HepG2 (cell line): ENCODE measurements around the gene MT1M. TPM values are rescaled to one million over a fixed set of nuclear protein-coding genes. Genes with fewer than 3 reads are reported as not detected.

Experiments
- ATAC-seq: fragments of 200-7000 bp; cut with Tn5 transposase; 3 replicates; pipeline ENCODE4 v1.9.1; 2020; ENCODE audit warnings: mild to moderate bottlenecking, moderate library complexity
- BruUV-seq: library from RNA; stranded (reverse); fragments of 400-500 nt; replicated peaks from 2 replicates; lab custom pipeline; 2021; lab: Mats Ljungman, UMichigan
- CTCF ChIA-PET: fragments of 300-600 bp; formaldehyde crosslinking; extraction: SDS; loops from one replicate; lab custom pipeline; 2021; ENCODE audit warnings: low total read pairs, inconsistent platforms, low intra/inter-chr PET ratio; lab: Yijun Ruan, JAX
- POLR2A ChIA-PET: fragments of 350-600 bp; sonication (Branson Sonifier 250); formaldehyde crosslinking; loops from one replicate; lab custom pipeline; 2020; ENCODE audit warnings: antibody characterized with exemption, inconsistent platforms; lab: Yijun Ruan, JAX
- DNase-seq: peaks from one replicate; pipeline ENCODE4 v3.0.0-alpha.2; 2015; ENCODE audit warnings: low spot score
- FAIRE-seq: peaks from 3 replicates; lab custom pipeline; 2011; peaks lifted over from hg19 to GRCh38; lab: Jason Lieb, UNC
- H2AFZ ChIP-seq: one replicate; pipeline ENCODE4 v1.6.1; 2011; ENCODE audit warnings: low read length, inconsistent platforms
- H3K27ac ChIP-seq: fragments of 300-600 bp; 3 replicates; pipeline ENCODE4 v1.8.0; 2011; ENCODE audit warnings: mixed run types, mild to moderate bottlenecking, mixed read lengths, low read length, inconsistent platforms; ENCODE audit not compliant: insufficient read depth; ENCODE audit errors: extremely low read length
- H3K27me3 ChIP-seq, 2 experiments: fragments of 200-600 bp in 1 of 2; 2 replicates in 1 of 2; 3 replicates in 1 of 2; pipeline versions ENCODE4 v1.6.0 to v1.8.0; 2011; ENCODE audit warnings: low read length in 2 of 2, mild to moderate bottlenecking in 2 of 2, moderate library complexity in 2 of 2, inconsistent platforms in 1 of 2; ENCODE audit not compliant: insufficient read depth in 2 of 2, control insufficient read depth in 1 of 2
- H3K36me3 ChIP-seq, 2 experiments: fragments of 200-600 bp in 1 of 2; replicated peaks in 1 of 2; 2 replicates in 1 of 2; 3 replicates in 1 of 2; pipeline versions ENCODE4 v1.5.1 to v1.8.0; 2011; ENCODE audit warnings: low read length in 2 of 2, inconsistent platforms in 1 of 2; ENCODE audit not compliant: insufficient read depth in 2 of 2, control insufficient read depth in 1 of 2
- H3K4me1 ChIP-seq: 2 replicates; pipeline ENCODE4 v1.5.1; 2012; ENCODE audit warnings: low read length, inconsistent platforms; ENCODE audit not compliant: insufficient read depth
- H3K4me2 ChIP-seq: 2 replicates; pipeline ENCODE4 v1.6.0; 2011; ENCODE audit warnings: low read depth, low read length, inconsistent platforms
- H3K4me3 ChIP-seq, 3 experiments: fragments of 200-600 bp in 1 of 3; sonication (generic), shearing (Covaris generic) in 1 of 3; replicated peaks in 1 of 3; 2 replicates each; pipeline ENCODE4 v1.5.1; 2011 to 2016; ENCODE audit warnings: low read length in 3 of 3, inconsistent platforms in 2 of 3, low read depth in 2 of 3, mild to moderate bottlenecking in 2 of 3, control low read depth in 1 of 3, mixed read lengths in 1 of 3; ENCODE audit not compliant: insufficient read depth in 1 of 3
- H3K79me2 ChIP-seq: one replicate; pipeline ENCODE4 v1.6.1; 2011; ENCODE audit warnings: low read length, inconsistent platforms; ENCODE audit not compliant: insufficient read depth
- H3K9ac ChIP-seq: 2 replicates; pipeline ENCODE4 v1.6.0; 2011; ENCODE audit warnings: mild to moderate bottlenecking, low read depth, low read length, inconsistent platforms; ENCODE audit not compliant: insufficient read depth
- H3K9me3 ChIP-seq: 2 replicates; pipeline ENCODE4 v1.5.1; 2012; ENCODE audit warnings: mild to moderate bottlenecking, low read length
- H4K20me1 ChIP-seq: 2 replicates; pipeline ENCODE4 v1.6.0; 2011; ENCODE audit warnings: inconsistent platforms, mild to moderate bottlenecking, low read length, moderate library complexity; ENCODE audit not compliant: insufficient read depth
- AKNA ChIP-seq: sonication (generic); formaldehyde crosslinking; IDR thresholded peaks from 2 replicates; pipeline ENCODE4 v1.4.0; 2020; ENCODE audit warnings: missing genetic modification reagents, borderline replicate concordance
- E2F1 ChIP-seq: sonication (generic); formaldehyde crosslinking; IDR thresholded peaks from 2 replicates; pipeline ENCODE4 v1.5.0; 2020; ENCODE audit warnings: missing genetic modification reagents
- ELK4 ChIP-seq: sonication (generic); formaldehyde crosslinking; IDR thresholded peaks from 2 replicates; pipeline ENCODE4 v1.9.0; 2021; ENCODE audit warnings: missing genetic modification reagents, borderline replicate concordance
- IRX3 ChIP-seq: sonication (generic); formaldehyde crosslinking; IDR thresholded peaks from 2 replicates; pipeline ENCODE4 v1.8.1; 2023; ENCODE audit warnings: mild to moderate bottlenecking, low read depth, missing genetic modification reagents, borderline replicate concordance
- SAP130 ChIP-seq: IDR thresholded peaks from 2 replicates; pipeline ENCODE4 v1.6.1; 2016; ENCODE audit warnings: low read depth
- ZIK1 ChIP-seq: sonication (generic); formaldehyde crosslinking; IDR thresholded peaks from 2 replicates; pipeline ENCODE4 v1.5.0; 2020; ENCODE audit warnings: mild to moderate bottlenecking, low read depth, missing genetic modification reagents, borderline replicate concordance
- ZNF354B ChIP-seq: sonication (generic); formaldehyde crosslinking; IDR thresholded peaks from 2 replicates; pipeline ENCODE4 v1.8.0; 2022; ENCODE audit warnings: mild to moderate bottlenecking, missing genetic modification reagents
- ZNF382 ChIP-seq: sonication (generic); formaldehyde crosslinking; IDR thresholded peaks from 2 replicates; pipeline ENCODE4 v1.5.0; 2020; ENCODE audit warnings: missing genetic modification reagents, mild to moderate bottlenecking, borderline replicate concordance
- ZNF790 ChIP-seq: sonication (generic); formaldehyde crosslinking; IDR thresholded peaks from 2 replicates; pipeline ENCODE4 v1.8.0; 2022; ENCODE audit warnings: missing genetic modification reagents, mild to moderate bottlenecking, borderline replicate concordance
- WGBS: methylation state at CpG from one replicate; pipeline ENCODE4 v1.1.6; 2017; ENCODE audit warnings: low lambda C conversion rate; 5-methylcytosine and 5-hydroxymethylcytosine counted together
- in situ Hi-C: cut with HindIII; loops from 2 replicates; pipeline ENCODE4 v1.10.0; 2017; ENCODE audit warnings: low pct_unique_long_range_greater_than_20kb; ENCODE audit not compliant: extremely low pct_ligation_motif_present
- intact Hi-C: fragments of 100-400 bp; cut with micrococcal nuclease; formaldehyde crosslinking; loops from one replicate; pipeline ENCODE4 v1.10.0; 2022; ENCODE audit not compliant: unreplicated experiment
- polyA plus RNA-seq, 8 experiments: library from polyadenylated mRNA; depleted of rRNA in 3 of 8; stranded (reverse) in 7 of 8; unstranded in 1 of 8; fragments of >200 nt; fragmentation: Illumina TruSeq in 4 of 8; extraction: Trizol in 4 of 8; gene quantifications; 2 replicates each; pipeline versions ENCODE4 v1.2.1 to v1.2.3, GENCODE V29; 2011 to 2016; ENCODE audit warnings: low read depth in 4 of 8, missing spikeins in 1 of 8, mixed read lengths in 1 of 8; ENCODE audit not compliant: insufficient read depth in 1 of 8
- total RNA-seq, 5 experiments: library from RNA; depleted of rRNA; stranded (reverse); fragments of >200 nt; fragmentation: Illumina TruSeq; extraction: Trizol; gene quantifications; 2 replicates each; pipeline ENCODE4 v1.2.3, GENCODE V29; 2016; ENCODE audit warnings: low read depth in 1 of 5

The MT1M gene
- total and polyA plus RNA-seq, 2 of the 13 experiments (the other 11 are each of a cell fraction or from before 2014, with no cell fraction given): 4.6 TPM; not detected in 1

GRCh38 chr16:56677474-56677873 is 45.0 kb downstream of the MT1M start:
- in situ Hi-C loops: no loop called here
- Histone ChIP-seq H3K4me3 (no peak overlapping the region), H4K20me1 (no peaks in the 10 kb centered on the region), H3K9me3 (no peaks in the 10 kb centered on the region), H3K27me3 (peaks cover 0 to 27% of the 10 kb centered on the region in 2 experiments; a peak in 2 of 5 replicates), H3K4me2 (no peak overlapping the region), H3K79me2 (no peaks in the 10 kb centered on the region), H3K36me3 (no peaks in the 10 kb centered on the region), H3K9ac (no peak overlapping the region), H3K27ac (no peak overlapping the region), H3K4me1 (peaks cover 24% of the 10 kb centered on the region), H2AFZ (no peak overlapping the region)
- ChIA-PET POLR2A (no interaction called here), CTCF (no interaction called here)
- no peak for ATAC-seq
- TF ChIP-seq ELK4 (no peak), ZIK1 (CRISPR knock-in tag) (no peak), ZNF354B (CRISPR knock-in tag) (no peak), E2F1 (no peak), ZNF382 (CRISPR knock-in tag) (no peak), IRX3 (no peak), AKNA (no peak), SAP130 (CRISPR knock-in tag) (no peak), ZNF790 (CRISPR knock-in tag) (no peak)
- no peak for DNase-seq
- intact Hi-C loops: no loop called here
- FAIRE-seq: no peak
- no TSS peak for BruUV-seq
- WGBS: 5% methylated on average over 3 of the region's 3 CpGs
